Immature natural killer cell (primary cell): ENCODE data around the gene METRNL. TPM values are rescaled to one million over a fixed set of nuclear protein-coding genes. Genes with fewer than 3 reads are reported as not detected.
A peak's percentile ranks its signal among the peaks of the same experiment; 100 is the strongest.
"Not testable (repeated sequence)": the region's sequence is repeated elsewhere in the genome, so short reads cannot be mapped to it uniquely, and the experiment has no call there.

ENCODE experiments used
- DNase-seq, 3 donors: peaks; one replicate each; pipeline ENCODE4 v3.0.0; 2022; ENCODE audit warnings: mixed read lengths in 1 of 3
- H3K27ac Mint-ChIP-seq, 6 donors: one replicate each; pipeline ENCODE4 v1.8.0; 2020; ENCODE audit warnings: mixed read lengths in 6 of 6, mild to moderate bottlenecking in 5 of 6, inconsistent platforms in 4 of 6, moderate library complexity in 3 of 6
- H3K27me3 Mint-ChIP-seq, 3 donors: one replicate each; pipeline ENCODE4 v1.8.0; 2020 to 2021; ENCODE audit warnings: low read depth in 3 of 3, mild to moderate bottlenecking in 3 of 3, mixed read lengths in 3 of 3, moderate library complexity in 3 of 3, inconsistent platforms in 1 of 3
- H3K36me3 Mint-ChIP-seq, 3 donors: one replicate each; pipeline ENCODE4 v1.8.0; 2020; ENCODE audit warnings: mixed read lengths in 3 of 3, inconsistent platforms in 2 of 3, mild to moderate bottlenecking in 2 of 3
- H3K4me1 Mint-ChIP-seq, 2 donors: one replicate each; pipeline ENCODE4 v1.8.0; 2020; ENCODE audit warnings: inconsistent platforms in 2 of 2, mild to moderate bottlenecking in 2 of 2, mixed read lengths in 2 of 2, moderate library complexity in 1 of 2
- H3K4me3 Mint-ChIP-seq, 5 donors: one replicate each; pipeline ENCODE4 v1.8.0; 2020; ENCODE audit warnings: mild to moderate bottlenecking in 5 of 5, mixed read lengths in 5 of 5, inconsistent platforms in 3 of 5, moderate library complexity in 3 of 5
- H3K9me3 Mint-ChIP-seq, 6 donors: one replicate each; pipeline ENCODE4 v1.8.0; 2020; ENCODE audit warnings: mild to moderate bottlenecking in 6 of 6, mixed read lengths in 6 of 6, inconsistent platforms in 4 of 6, moderate library complexity in 3 of 6
- polyA plus RNA-seq, 3 donors: library from polyadenylated mRNA; unstranded; fragments of 300-500 nt; fragmentation: Illumina TruSeq; gene quantifications; one replicate each; pipeline ENCODE4 v1.2.3, GENCODE V29; 2021

The METRNL gene
- polyA plus RNA-seq, 3 donors from 2014 or later, result 13.6 to 72.3 (median 49.2) TPM

DNA sequence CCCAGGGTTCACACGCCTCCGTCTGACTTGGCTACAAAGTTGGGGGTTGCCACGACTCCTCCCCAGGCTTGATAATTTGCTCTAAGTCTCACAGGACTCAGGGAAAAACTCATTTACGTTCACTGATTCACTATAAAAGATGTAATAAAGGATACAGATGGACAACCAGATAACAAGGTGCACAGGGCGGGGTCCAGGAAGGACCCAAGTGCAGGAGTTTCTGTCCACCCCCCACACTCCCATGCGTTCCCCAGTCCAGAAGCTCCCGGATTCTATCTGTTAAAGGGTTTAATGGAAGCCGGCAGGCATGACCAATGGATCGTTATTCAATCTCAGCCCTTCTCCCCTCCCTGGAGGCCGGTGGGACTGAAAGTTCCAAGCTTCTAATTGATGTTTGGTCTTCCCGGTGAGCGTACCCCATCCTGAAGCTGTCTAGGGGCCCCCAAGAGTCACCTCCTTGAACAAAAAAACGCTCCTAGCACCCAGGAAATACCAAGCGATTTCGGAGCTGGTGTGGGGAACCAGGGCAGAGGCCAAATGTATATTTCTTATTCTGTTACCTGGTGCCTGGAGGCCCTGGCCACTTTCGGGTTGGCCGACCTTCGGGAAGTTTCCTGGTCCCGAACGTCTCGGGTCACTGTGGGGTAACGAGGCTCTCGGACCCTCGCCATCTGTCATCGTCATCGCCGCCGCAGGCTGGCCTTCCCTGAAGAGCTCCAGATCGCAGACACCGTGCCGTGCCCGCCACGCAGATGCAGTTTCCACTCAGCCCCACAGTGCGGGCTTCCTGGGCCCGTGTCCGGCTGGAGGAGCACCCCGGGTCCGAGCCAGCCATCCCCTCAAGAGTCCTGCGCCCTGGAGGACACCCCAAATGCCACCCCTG lies 13.5 kb upstream of the METRNL start:
- H3K27ac Mint-ChIP-seq, result peak overlapping the region in 1 of 6 donors; percentile 28
- H3K9me3 Mint-ChIP-seq, result no peaks in the 10 kb centered on the region
- no peaks in the 10 kb centered on the region for H3K36me3 Mint-ChIP-seq
- H3K4me1 Mint-ChIP-seq, result peaks cover 18 to 20% of the 10 kb centered on the region in 2 donors
- no peak for DNase-seq
- no peak overlapping the region for H3K4me3 Mint-ChIP-seq
- H3K27me3 Mint-ChIP-seq, result peaks cover 2 to 13% (median 4%) of the 10 kb centered on the region in 3 donors

DNA sequence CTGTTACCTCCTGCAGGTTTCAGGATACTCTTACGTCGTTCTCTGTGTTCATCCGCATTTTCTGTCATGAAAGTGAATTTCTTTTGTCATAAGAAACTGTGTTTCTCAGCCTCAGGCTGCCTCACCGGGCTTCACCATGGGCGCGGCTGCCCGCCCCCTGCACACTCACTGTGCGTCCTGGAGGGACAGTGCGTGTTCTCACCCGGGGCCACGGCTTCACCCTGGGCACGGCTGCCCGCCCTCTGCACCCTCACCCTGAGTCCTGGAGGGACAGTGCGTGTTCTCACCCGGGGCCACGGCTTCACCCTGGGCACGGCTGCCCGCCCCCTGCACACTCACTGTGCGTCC lies 12.9 kb upstream of the METRNL start:
- H3K27me3 Mint-ChIP-seq, result peaks cover 2 to 14% (median 4%) of the 10 kb centered on the region in 3 donors
- not testable (repeated sequence) for H3K9me3 Mint-ChIP-seq, H3K4me3 Mint-ChIP-seq, H3K36me3 Mint-ChIP-seq, H3K27ac Mint-ChIP-seq, DNase-seq
- H3K4me1 Mint-ChIP-seq, result peaks cover 23 to 25% of the 10 kb centered on the region in 2 donors

DNA sequence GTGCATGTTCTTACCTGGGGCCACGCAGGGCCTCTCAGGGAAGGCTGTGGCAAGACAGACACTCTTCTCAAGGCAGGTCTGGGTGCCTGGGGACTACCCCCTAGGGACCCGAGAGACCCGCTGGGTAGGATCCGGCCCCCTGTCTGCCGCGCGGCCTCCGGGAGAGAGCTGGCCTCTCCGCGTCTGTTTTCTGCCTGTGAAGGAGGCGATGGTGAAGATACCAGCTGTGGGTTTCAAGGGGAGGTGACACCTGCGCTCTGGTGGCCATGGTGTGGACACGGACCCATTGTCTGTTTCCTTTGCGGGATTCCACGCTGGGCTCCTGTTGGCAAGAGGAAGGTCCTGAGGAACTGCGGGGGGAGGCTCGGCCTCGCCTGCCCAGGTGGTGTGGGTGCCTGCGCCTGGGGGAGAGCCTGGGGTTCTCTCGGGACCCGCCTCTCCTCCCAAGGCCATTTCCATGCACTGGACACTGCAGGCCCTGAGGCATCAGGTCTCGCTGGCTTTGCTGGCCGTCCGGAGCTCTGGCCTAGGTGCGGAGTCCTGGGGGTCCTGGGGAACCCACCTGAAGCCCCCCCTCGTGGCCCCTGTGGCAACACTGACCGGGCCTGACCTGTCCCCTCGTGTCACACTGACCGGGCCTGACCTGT lies 12.2 kb upstream of the METRNL start:
- H3K36me3 Mint-ChIP-seq, result no peaks in the 10 kb centered on the region
- H3K4me3 Mint-ChIP-seq, result no peak overlapping the region
- no peak overlapping the region for H3K27ac Mint-ChIP-seq
- no peaks in the 10 kb centered on the region for H3K9me3 Mint-ChIP-seq
- H3K27me3 Mint-ChIP-seq, result peaks cover 2 to 15% (median 4%) of the 10 kb centered on the region in 3 donors
- H3K4me1 Mint-ChIP-seq, result peaks cover 29 to 31% of the 10 kb centered on the region in 2 donors
- DNase-seq, result no peak

DNA sequence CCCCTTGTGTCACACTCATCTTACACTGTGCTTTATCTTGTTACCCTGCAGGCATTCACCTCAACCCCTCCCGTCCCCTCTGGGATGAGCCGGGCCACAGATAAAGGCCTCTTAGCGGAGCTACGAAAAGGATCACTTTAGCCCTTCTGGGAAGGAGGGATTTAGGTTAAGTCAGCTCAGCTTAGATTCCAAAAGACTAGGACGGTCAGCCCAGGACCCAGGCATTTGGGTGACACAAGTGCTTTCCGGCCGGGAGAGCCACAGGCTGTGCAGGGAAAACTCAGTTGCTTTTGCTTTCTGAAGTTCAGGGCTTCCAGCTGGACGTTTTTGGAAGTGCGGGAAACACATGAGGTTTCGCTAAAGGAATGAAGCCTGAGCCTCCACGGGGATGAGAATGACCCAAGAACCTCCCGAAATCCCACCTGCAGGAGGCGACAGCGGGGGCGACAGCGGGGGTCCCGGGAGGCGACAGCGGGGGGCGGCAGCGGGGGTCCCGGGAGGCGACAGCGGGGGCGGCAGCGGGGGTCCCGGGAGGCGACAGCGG lies 11.6 kb upstream of the METRNL start:
- peak overlapping the region in 2 of 5 donors; percentile 39 to 46 for H3K4me3 Mint-ChIP-seq
- peak overlapping the region in 1 of 6 donors; percentile 40 for H3K27ac Mint-ChIP-seq
- no peaks in the 10 kb centered on the region for H3K36me3 Mint-ChIP-seq
- DNase-seq, result no peak
- peaks cover 2 to 15% (median 4%) of the 10 kb centered on the region in 3 donors for H3K27me3 Mint-ChIP-seq
- peaks cover 30 to 32% of the 10 kb centered on the region in 2 donors for H3K4me1 Mint-ChIP-seq
- H3K9me3 Mint-ChIP-seq, result no peaks in the 10 kb centered on the region

DNA sequence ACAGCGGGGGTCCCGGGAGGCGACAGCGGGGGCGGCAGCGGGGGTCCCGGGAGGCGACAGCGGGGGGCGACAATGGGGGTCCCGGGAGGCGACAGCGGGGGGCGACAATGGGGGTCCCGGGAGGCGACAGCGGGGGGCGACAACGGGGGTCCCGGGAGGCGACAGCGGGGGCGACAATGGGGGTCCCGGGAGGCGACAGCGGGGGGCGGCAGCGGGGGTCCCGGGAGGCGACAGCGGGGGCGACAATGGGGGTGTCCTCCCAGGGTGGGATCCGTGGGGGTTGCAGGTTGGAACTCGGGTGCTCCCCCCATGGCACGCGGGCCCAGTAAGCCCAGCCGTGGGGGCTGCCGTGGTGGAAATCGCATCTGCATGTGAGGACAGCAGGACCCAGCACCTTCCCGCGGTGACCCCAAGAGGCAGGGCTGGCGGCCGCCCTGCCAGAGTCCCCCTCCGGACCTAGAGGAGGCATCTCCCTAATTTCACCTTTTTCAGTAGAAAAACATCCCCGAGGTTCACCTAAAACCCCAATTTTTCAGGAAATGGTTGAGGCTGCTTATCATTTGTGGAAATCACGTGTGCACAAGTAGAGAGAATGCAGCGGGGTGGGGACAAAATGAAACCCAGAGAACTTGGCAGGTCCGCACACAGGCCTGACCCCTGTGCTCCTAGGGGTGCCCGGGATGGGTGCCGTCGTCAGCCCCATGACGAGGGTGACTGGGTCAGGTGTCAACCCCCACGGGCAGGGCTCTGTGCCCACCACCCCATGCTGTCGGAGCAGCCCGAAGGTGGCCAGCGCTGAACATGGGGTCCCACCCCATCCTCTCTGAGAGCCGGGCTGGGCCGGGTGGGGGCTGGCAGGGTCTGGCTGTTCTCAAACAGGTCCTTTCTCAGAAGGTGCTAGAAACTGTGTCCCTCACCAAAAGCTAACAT lies 10.5 kb upstream of the METRNL start:
- Mint-ChIP-seq H3K27ac (peak overlapping the region in 4 of 6 donors; percentile 42 to 86 (median 81)), H3K27me3 (peaks cover 2 to 15% (median 4%) of the 10 kb centered on the region in 3 donors), H3K4me3 (peak overlapping the region; percentile 63 to 72 (median 69)), H3K4me1 (peaks cover 30 to 32% of the 10 kb centered on the region in 2 donors), H3K36me3 (no peaks in the 10 kb centered on the region), H3K9me3 (no peaks in the 10 kb centered on the region)
- DNase-seq, result peak; percentile 29 to 43 (median 36)

DNA sequence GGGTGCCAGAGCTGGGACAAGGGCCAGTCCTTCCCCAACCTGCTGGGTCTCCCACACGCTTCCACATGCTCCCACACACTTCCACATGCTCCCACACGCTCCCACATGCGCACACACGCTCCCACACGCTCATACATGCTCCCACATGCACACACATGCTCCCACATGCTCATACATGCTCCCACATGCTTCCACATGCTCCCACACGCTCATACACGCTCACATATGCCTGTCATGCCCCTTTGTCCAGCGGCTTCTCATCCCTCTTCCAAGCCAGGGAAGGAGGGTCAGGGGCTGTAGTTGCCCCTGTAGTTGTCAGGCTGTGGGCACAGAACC lies 9.9 kb upstream of the METRNL start:
- Mint-ChIP-seq H3K27ac (peak overlapping the region in 2 of 6 donors; percentile 67 to 85), H3K36me3 (no peaks in the 10 kb centered on the region), H3K4me1 (peaks cover 30 to 32% of the 10 kb centered on the region in 2 donors), H3K27me3 (peaks cover 2 to 18% (median 4%) of the 10 kb centered on the region in 3 donors), H3K4me3 (peak overlapping the region; percentile 33 to 69 (median 55)), H3K9me3 (no peaks in the 10 kb centered on the region)
- no peak for DNase-seq

DNA sequence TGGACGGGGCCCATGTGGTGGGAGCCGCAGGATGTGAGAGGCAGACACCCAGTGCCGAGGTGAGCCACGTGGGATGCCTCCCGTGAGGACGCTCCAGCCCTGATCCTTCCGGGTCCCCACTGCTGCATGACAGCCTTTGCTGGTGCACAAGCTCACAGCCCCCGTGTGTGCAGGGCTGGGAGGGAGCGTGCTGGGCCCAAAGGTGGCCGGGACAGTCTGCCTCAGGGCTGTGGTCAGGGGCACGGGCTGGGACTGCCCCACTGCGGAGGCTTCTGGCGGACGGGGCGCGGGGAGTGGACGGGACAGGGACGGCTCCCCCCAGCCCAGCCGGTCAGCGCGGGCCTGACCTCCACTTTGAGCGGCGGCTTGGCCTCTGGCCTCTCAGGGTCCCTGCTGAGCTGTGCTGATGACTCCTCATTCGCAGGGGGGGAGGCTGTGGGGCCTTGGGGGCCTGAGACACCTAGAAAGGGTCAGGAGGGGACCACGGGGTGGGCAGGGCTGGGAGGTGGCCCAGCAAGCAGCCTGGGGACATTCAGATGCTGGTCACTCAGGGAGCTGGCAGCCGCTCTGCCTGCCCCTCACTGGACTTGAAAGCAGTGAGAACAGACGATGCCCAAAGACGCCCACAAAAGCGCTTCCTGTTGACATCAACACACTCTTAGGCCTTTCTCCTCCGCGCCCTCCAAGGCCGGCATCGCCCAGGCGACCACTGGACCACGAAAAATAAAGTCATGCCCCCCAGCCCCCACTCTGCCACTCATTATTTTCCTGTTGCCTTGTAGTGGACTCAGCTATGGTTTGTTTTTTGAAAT lies 9.3 kb upstream of the METRNL start:
- Mint-ChIP-seq H3K4me3 (peak overlapping the region in 2 of 5 donors; percentile 18 to 21), H3K9me3 (no peaks in the 10 kb centered on the region), H3K27me3 (peaks cover 2 to 18% (median 4%) of the 10 kb centered on the region in 3 donors), H3K27ac (peak overlapping the region in 3 of 6 donors; percentile 45 to 57 (median 57)), H3K4me1 (peaks cover 30 to 32% of the 10 kb centered on the region in 2 donors), H3K36me3 (no peaks in the 10 kb centered on the region)
- peak in 2 of 3 donors; percentile 17 to 22 for DNase-seq

DNA sequence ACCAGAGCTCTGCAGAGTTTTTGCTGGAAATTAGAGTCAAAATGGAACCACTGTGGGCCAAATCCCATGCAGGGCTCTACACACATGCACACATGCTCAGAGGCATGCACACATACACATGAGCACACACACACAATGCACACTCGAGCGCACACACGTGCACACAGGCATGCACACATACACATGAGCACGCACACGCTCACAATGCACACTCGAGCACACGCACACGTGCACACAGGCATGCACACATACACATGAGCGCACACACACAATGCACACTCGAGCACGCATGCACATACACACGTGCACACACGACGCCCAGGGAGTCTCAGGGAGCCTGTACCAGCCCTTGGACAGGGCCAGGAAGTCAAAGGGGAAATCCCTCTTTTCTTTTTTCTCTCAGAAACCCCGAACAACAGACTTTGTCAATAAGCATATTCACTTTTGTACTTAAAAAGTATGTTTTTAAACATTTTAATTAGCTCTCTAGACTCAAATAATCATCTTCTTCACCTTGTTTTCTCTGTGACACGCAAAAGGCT lies 8.5 kb upstream of the METRNL start:
- Mint-ChIP-seq H3K4me1 (peaks cover 30 to 32% of the 10 kb centered on the region in 2 donors), H3K27ac (peak overlapping the region in 3 of 6 donors; percentile 45 to 57 (median 57)), H3K36me3 (no peaks in the 10 kb centered on the region), H3K27me3 (peaks cover 4 to 18% (median 7%) of the 10 kb centered on the region in 3 donors), H3K4me3 (peak overlapping the region in 2 of 5 donors; percentile 18 to 21), H3K9me3 (no peaks in the 10 kb centered on the region)
- no peak for DNase-seq

DNA sequence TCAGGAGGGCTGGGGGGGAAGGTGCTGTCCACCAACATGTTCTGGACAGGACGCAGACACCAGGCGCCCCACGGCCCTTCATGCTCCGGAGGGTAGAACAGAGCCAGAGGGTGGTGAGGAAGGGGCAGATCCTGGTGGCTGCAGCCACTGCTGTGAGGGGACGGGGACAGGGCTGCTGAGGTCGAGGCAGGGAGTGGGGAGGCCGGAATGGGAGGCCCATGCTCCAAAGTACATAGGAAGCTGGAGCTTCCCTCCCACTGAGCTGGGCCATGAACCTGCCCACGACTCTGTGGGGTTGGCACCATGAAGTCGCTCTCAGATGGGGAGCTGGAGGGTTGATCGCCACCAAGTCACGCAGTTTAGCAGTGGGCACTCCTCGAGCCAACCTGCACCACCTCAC lies 8.0 kb upstream of the METRNL start:
- Mint-ChIP-seq H3K27me3 (peaks cover 4 to 18% (median 7%) of the 10 kb centered on the region in 3 donors), H3K9me3 (no peaks in the 10 kb centered on the region), H3K4me1 (peaks cover 30 to 32% of the 10 kb centered on the region in 2 donors), H3K4me3 (no peak overlapping the region), H3K36me3 (no peaks in the 10 kb centered on the region), H3K27ac (peak overlapping the region in 2 of 6 donors; percentile 45 to 57)
- DNase-seq, result no peak

DNA sequence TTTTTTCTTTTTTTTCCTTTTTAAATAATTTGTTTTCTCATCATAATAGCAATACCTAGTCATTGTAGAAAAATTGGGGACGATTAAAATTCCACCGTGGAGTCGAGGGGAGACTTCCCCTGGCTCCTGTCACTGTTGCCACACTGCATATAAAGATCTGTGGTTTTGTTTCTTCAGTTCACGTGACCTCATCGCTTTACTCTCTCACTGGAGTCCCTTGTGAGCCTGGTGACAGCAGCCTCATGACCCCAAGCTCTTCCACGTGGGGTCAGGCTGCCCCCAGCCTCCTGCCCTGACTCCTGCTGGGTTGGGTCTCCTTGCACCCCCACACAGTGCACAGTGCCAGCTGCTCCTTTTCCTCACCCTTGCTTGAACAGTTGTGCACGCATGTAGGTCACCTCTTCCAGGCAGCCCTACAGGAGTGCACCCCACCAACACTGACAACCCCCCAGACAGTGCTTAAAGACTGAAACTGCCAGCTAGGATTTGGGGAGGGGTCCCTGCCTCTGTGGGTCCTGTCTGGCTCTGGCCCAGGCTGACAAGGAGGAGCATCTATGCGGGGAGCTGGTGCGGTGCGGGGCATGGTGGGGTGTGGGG lies 7.3 kb upstream of the METRNL start:
- Mint-ChIP-seq H3K27me3 (peaks cover 4 to 19% (median 9%) of the 10 kb centered on the region in 3 donors), H3K4me3 (peak overlapping the region in 4 of 5 donors; percentile 17 to 63 (median 40)), H3K36me3 (no peaks in the 10 kb centered on the region), H3K27ac (peak overlapping the region in 4 of 6 donors; percentile 32 to 84 (median 69)), H3K9me3 (no peaks in the 10 kb centered on the region), H3K4me1 (peaks cover 30 to 34% of the 10 kb centered on the region in 2 donors)
- DNase-seq, result peak in 1 of 3 donors; percentile 27

DNA sequence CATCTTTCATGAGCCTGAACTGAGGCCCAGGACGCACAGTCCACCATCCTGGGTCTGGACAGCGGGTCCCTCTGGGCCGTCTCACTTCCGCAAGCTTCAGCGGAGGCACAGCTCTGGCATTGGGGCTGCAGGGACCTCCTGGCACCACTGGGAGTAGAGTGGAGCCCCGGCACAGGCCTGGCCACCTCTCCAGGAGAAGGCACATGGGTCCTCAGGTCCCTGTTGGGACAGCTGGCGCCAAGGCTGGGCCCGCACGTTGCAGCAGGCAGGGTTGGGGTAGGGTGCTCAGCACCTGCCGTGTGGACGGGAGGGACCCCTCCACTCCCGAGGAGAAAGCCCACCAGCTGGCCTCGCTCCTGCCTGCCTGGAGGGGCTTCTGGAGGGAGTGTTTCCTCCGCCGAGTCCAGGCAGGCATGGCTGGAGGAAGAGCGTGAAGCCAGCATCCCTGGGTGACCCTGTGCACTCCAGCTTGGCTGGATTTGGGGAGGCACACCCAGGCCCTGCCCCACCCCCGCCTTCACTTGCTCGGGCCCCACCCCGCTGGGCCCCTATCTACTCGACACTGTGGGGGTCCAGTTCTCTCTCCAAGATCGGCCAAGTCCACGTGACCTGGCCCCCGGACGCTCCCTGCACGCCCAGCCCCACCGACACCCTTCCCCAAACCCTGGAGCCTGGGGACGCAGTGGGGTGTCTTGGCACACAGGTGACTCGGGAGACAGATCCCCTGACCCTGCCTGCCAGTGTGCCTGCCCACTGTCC lies 6.6 kb upstream of the METRNL start:
- no peak overlapping the region for H3K4me3 Mint-ChIP-seq
- peaks cover 4 to 22% (median 16%) of the 10 kb centered on the region in 3 donors for H3K27me3 Mint-ChIP-seq
- H3K27ac Mint-ChIP-seq, result no peak overlapping the region
- peaks cover 31 to 39% of the 10 kb centered on the region in 2 donors for H3K4me1 Mint-ChIP-seq
- H3K9me3 Mint-ChIP-seq, result no peaks in the 10 kb centered on the region
- DNase-seq, result no peak
- no peaks in the 10 kb centered on the region for H3K36me3 Mint-ChIP-seq
